Measurements from ENCODE around the gene TRIM42.

Gene TRIM42

GRCh38 chr3:140726066-140726465 is 48.2 kb downstream of the TRIM42 start:
- H4K20me1 ChIP-seq (ENCODE audit: insufficient read depth, low read length, poor library complexity, severe bottlenecking): no peaks in the 10 kb centered on the region
- no peaks in the 10 kb centered on the region for H3F3A ChIP-seq (ENCODE audit: low read depth)
- H3K36me3 ChIP-seq (ENCODE audit: insufficient read depth, low read length): no peaks in the 10 kb centered on the region
- no peaks in the 10 kb centered on the region for H3K27me3 ChIP-seq (ENCODE audit: insufficient read depth, low read length, poor library complexity, severe bottlenecking)
- H3K4me3 ChIP-seq (ENCODE audit: low read length, poor library complexity, severe bottlenecking): no peak overlapping the region
- H3K9me2 ChIP-seq (replicated peaks; ENCODE audit: low read depth, low read length): no peaks in the 10 kb centered on the region
- no peak overlapping the region for H2AFZ ChIP-seq (ENCODE audit: low read length)
- H3K79me2 ChIP-seq (ENCODE audit: insufficient read depth, low read length): no peaks in the 10 kb centered on the region
- no peak for TF ChIP-seq CTCF (conservative IDR thresholded peaks at IDR 0.05; ENCODE audit: low read length)
- TF ChIP-seq EZH2phosphoT487 (IDR thresholded peaks at IDR 0.05; ENCODE audit: borderline replicate concordance): no peak
- no peaks in the 10 kb centered on the region for H3K4me1 ChIP-seq (ENCODE audit: insufficient read depth, low read length, poor library complexity, severe bottlenecking)
- H3K9me3 ChIP-seq (ENCODE audit: insufficient read depth, low read depth, low read length): no peaks in the 10 kb centered on the region
- H3K9ac ChIP-seq (ENCODE audit: low read depth, low read length, poor library complexity, severe bottlenecking): no peak overlapping the region
- H3K4me2 ChIP-seq (ENCODE audit: low read depth, low read length, poor library complexity, severe bottlenecking): no peak overlapping the region

GRCh38 chr3:140727886-140728285 is 50.0 kb downstream of the TRIM42 start:
- H3K4me2 ChIP-seq (ENCODE audit: low read depth, low read length, poor library complexity, severe bottlenecking): no peak overlapping the region
- H3F3A ChIP-seq (ENCODE audit: low read depth): no peaks in the 10 kb centered on the region
- H3K36me3 ChIP-seq (ENCODE audit: insufficient read depth, low read length): no peaks in the 10 kb centered on the region
- no peaks in the 10 kb centered on the region for H3K9me2 ChIP-seq (replicated peaks; ENCODE audit: low read depth, low read length)
- TF ChIP-seq EZH2phosphoT487 (IDR thresholded peaks at IDR 0.05; ENCODE audit: borderline replicate concordance) (no peak), CTCF (conservative IDR thresholded peaks at IDR 0.05; ENCODE audit: low read length) (no peak)
- no peaks in the 10 kb centered on the region for H3K4me1 ChIP-seq (ENCODE audit: insufficient read depth, low read length, poor library complexity, severe bottlenecking)
- no peak overlapping the region for H3K9ac ChIP-seq (ENCODE audit: low read depth, low read length, poor library complexity, severe bottlenecking)
- H3K4me3 ChIP-seq (ENCODE audit: low read length, poor library complexity, severe bottlenecking): no peak overlapping the region
- no peaks in the 10 kb centered on the region for H3K79me2 ChIP-seq (ENCODE audit: insufficient read depth, low read length)
- no peaks in the 10 kb centered on the region for H3K9me3 ChIP-seq (ENCODE audit: insufficient read depth, low read depth, low read length)
- H2AFZ ChIP-seq (ENCODE audit: low read length): no peak overlapping the region
- H4K20me1 ChIP-seq (ENCODE audit: insufficient read depth, low read length, poor library complexity, severe bottlenecking): no peaks in the 10 kb centered on the region
- H3K27me3 ChIP-seq (ENCODE audit: insufficient read depth, low read length, poor library complexity, severe bottlenecking): no peaks in the 10 kb centered on the region

- Histone ChIP-seq H3K9ac (ENCODE audit: low read depth, low read length, poor library complexity, severe bottlenecking) (no peak overlapping the region), H3K4me3 (ENCODE audit: low read length, poor library complexity, severe bottlenecking) (no peak overlapping the region), H3F3A (ENCODE audit: low read depth) (no peaks in the 10 kb centered on the region), H3K9me3 (ENCODE audit: insufficient read depth, low read depth, low read length) (no peaks in the 10 kb centered on the region), H3K36me3 (ENCODE audit: insufficient read depth, low read length) (no peaks in the 10 kb centered on the region), H4K20me1 (ENCODE audit: insufficient read depth, low read length, poor library complexity, severe bottlenecking) (no peaks in the 10 kb centered on the region), H3K4me1 (ENCODE audit: insufficient read depth, low read length, poor library complexity, severe bottlenecking) (no peaks in the 10 kb centered on the region), H3K4me2 (ENCODE audit: low read depth, low read length, poor library complexity, severe bottlenecking) (no peak overlapping the region), H3K9me2 (replicated peaks; ENCODE audit: low read depth, low read length) (no peaks in the 10 kb centered on the region), H3K27me3 (ENCODE audit: insufficient read depth, low read length, poor library complexity, severe bottlenecking) (no peaks in the 10 kb centered on the region), H2AFZ (ENCODE audit: low read length) (no peak overlapping the region), H3K79me2 (ENCODE audit: insufficient read depth, low read length) (no peaks in the 10 kb centered on the region)
- no peak for TF ChIP-seq CTCF (conservative IDR thresholded peaks at IDR 0.05; ENCODE audit: low read length)
- TF ChIP-seq EZH2phosphoT487 (IDR thresholded peaks at IDR 0.05; ENCODE audit: borderline replicate concordance): no peak
Observed at GRCh38 chr3:140731440-140732119, 53.7 kb downstream of the TRIM42 start.

All from Loucy (cell line).